HK-2 (cell line): ENCODE results near the gene ATE1.

Experiments used
- DNase-seq: peaks from one replicate; pipeline ENCODE4 v3.0.0-alpha.2; 2018; ENCODE audit not compliant: unreplicated experiment

Gene ATE1

DNA sequence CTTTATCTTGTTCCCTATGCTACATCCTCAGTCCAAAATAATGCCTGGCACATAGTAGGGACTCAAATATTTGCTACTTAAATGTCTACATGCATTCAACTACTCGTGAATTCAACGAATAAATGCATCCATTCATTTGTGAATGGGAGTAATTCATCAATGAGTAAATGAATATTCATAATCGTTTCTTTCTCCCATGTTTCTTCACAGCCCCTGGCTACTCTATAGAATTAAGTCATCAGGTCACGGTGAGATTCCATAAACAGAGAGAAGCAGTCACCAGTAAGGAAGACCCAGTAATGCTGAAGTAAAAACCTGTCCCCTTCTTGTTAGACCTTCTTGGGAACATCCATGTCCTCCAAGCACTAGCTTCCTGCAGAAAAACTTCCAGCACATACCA is 48.4 kb downstream of the ATE1 start:
- no peak for DNase-seq

DNA sequence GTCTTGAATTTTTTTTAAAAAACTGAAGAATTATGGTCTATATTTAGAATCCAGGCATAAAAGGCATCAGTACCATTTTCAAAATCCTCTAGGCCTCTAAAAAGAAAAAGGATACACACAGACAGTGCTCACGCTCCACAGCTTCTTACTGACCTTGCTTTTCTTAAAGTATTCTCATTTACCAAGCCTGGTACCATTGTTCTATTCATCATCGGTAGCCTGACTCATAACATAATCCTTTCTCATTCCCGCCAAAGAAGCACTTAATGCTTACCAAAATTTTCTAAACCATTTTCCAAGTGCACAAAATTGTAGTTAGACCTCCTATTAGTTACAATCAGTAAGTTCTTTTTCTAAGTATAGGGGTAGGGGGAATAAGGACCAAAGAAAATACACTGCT is 54.6 kb downstream of the ATE1 start:
- DNase-seq: no peak

DNA sequence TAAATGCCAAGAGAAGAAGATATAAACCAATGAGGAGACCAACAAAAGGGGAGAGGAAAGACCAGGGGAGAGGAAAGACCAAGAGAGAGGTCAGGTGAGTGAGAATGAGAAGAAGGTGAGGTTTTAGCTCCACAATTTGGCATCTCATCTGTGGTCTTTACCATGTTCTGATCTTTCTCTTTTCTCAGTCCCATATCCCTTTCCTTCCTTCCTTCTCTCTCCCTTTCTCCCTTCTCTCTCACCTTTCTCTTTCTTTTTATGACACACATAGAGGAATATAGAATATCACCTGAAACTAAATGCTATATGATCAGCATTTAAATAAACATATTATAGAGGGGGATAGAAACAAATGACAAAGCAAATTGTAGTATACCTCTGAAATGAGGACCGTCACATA is 57.4 kb downstream of the ATE1 start:
- no peak for DNase-seq

DNA sequence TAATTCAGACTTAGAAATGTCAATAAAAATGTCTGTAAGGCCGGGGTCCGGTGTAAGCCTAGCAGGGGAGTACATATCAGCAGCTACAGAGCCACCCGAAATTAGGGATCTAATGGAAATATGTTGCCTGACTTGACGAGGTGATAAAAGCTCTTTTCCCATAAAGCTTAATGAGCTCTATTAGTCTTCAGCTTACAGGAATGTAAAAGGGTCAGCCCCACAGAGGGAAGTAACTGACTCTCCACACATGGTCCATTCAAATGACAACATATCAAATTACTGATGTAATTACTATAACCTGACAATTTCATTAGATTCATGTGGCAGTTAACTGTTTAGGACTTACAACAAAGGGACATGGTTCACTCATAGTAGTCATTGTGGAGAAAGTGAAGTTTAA is 62.3 kb downstream of the ATE1 start:
- DNase-seq: no peak

DNA sequence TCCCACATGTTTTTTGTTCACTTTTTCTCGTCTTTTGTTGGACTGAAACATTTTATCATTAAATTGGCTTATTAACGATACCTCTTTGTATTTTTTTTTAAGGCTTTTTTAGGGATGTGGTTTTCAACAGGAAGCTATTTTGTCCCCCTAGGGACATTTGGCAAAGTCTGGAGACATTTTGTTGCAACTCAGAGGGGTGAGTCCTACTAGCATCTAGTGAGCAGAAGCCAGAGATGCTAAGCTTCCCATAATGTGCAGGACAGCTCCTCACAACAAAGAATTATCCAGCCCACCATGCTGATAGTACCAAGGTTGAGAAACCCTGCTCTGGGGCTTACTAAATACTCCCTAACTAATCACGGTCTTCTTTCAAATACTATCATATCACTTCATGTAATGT is 63.2 kb downstream of the ATE1 start:
- DNase-seq: no peak

DNA sequence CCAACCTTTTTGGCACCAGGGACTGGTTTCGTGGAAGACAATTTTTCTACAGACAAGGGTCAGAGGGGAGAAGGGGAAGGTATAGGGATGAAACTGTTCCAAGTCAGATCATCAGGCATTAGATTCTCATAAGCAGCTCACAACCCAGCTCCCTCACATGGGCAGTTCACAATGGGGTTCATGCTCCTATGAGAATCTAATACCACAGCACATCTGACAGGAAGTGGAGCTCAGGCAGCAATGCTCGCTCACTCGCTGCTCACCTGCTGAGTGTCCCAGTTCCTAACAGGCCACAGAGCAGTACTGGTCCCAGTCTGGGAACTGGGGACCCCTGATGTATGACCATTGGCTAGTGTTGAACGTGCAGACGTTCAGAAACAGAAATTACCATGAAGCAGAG is 63.7 kb downstream of the ATE1 start:
- no peak for DNase-seq

DNA sequence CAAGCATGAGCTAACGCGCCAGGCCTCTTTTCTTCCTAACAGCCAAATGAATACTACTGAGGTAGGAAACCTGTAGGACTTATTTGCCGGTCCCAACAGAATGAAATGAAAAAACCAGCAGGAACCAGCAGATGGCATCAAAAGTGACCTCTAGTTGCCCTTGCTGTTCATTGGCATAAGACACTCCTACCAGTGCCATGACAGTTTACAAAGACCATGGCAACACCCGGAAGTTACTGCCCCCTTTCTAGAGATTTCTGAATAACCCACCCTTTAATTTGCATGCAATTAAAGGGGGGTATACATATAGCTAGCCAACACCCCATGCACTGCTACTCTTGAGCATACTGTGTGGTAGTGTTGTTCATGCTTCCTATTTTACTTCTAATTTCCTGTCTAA is 65.2 kb downstream of the ATE1 start:
- no peak for DNase-seq

DNA sequence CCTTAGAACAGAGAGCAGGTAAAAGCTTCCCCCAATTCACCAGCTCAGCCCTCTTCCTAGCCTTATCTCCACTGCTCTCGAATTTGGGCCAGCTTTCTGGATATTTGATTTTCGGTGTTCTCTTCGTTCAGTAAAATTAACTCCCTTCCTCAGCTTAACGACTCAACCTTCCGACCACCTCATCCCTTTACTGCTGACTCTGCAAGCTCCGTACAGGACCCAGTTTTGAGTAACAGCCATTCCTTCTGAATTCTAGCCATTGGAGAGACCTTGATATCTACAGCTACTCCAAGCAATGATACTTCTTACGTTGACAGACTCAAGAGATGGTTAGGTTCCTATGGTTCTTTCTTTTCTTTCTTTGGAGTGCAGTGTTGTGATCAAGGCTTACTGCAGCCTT is 65.8 kb downstream of the ATE1 start:
- no peak for DNase-seq

DNA sequence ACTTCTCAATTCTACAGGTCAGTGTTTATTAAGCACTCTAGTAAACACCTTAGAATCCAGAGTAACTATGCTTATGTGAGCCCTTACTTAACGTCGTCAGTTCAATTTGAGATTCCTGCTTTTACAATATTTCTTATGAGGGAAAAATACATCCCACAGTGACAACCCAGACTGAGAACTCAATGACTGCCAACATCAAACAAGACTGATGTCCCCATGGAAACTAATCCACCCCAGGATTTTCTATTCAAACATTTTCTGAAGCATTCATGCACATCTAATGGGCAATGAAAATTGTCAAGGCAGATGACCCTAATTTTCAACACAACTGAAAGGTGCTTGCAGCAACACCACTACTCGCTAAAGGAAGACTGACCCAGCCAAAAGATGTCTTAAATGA is 67.0 kb downstream of the ATE1 start:
- DNase-seq: no peak

DNA sequence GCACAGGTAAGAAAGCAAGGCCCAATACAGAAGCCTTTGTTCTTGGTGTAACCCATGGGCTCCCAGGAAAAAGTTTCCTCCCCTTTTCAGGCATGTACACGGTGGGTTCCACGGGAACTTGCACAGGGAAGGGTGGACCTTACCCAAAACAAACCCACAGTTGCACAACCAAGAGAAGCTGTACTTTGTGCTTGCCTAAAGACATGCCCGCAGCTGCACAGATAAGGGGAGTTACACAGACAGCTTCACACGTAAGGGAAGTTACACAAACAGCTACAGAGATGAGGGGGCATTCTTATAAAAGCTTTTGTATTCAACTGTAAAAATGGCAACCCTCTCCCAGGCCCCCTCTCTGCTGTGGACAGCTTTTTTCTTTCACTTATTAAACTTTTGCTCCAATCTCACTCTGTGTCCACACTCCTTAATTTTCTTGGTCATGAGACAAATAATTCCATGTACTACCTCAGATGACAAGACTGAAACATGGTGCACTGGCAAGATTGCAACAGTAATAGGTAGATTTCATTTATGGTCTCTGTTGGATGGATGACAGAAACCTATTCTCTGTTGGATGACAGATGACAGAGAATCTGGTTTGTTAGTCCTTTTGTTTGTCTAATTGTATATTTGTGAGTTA is 72.9 kb downstream of the ATE1 start:
- no peak for DNase-seq

DNA sequence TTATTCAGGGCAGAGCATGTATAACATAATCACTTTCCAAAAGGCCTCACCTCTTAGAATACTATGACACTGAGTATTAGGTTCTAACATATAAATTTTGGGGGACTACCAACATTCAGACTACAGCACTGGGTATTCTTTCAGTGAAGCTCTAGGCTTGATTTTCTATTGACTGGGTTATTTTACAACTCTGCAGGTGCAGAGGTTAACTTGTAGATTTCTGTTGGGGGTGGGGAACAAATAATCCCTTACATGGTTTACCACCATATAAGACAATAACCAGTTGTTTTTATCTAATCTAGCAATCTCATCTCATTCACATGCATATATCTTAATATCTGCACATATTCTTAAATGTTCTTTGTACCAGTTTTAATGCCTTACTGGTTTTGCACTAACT is 73.9 kb downstream of the ATE1 start:
- no peak for DNase-seq

DNA sequence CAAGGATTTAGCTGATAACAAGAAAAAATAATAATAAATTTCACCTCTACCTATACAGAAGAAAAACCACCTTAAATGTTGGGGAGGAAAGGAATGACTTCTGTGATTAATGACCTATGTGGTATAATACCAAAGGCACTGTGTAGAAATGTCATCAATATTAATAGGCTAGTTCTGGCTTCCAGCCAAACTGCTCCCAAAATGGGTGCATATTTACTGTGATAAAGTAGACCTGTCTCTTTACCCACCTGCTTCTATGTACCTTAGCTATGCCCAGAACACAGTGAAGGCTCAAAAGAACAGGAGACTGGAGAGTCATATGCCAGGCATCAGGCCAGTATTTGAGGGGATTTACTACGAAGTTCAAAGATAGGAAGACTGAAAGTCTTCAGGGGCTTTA is 76.0 kb downstream of the ATE1 start:
- DNase-seq: no peak

DNA sequence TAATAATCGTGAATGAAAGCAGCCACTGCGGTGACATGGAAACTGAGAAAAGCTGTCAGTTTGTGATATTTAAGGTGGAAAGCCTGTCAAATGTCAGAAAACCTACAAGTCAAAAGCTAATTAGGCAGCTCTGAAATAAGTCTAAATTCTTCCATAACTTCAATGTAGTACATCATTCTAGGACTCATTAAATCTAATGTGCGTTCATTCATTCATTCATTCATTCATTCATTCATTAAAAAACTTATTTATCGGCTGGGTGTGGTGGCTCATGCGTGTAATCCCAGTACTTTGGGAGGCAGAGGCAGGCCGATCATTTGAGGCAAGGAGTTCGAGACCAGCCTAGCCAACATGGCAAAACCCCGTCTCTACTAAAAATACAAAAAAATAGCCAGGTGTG is 79.7 kb downstream of the ATE1 start:
- no peak for DNase-seq

DNA sequence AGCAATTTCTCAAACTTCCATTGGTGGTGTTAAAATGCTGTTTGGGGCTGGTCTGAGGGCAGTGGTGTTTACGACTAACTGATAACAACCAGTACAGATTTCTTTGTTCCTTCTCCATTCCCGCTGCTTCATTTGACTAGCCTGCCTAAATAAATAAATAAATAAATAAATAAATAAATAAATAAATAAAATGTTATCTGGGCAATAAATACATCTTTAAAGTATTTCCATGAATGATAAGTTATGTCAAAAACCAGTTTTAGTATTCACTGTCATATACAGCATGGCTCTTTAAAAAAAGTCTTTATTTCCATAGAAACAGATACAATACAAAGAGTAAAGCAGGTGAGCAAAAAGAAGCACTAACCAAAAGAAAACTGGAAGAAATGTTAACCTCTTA is 81.3 kb downstream of the ATE1 start:
- DNase-seq: no peak

DNA sequence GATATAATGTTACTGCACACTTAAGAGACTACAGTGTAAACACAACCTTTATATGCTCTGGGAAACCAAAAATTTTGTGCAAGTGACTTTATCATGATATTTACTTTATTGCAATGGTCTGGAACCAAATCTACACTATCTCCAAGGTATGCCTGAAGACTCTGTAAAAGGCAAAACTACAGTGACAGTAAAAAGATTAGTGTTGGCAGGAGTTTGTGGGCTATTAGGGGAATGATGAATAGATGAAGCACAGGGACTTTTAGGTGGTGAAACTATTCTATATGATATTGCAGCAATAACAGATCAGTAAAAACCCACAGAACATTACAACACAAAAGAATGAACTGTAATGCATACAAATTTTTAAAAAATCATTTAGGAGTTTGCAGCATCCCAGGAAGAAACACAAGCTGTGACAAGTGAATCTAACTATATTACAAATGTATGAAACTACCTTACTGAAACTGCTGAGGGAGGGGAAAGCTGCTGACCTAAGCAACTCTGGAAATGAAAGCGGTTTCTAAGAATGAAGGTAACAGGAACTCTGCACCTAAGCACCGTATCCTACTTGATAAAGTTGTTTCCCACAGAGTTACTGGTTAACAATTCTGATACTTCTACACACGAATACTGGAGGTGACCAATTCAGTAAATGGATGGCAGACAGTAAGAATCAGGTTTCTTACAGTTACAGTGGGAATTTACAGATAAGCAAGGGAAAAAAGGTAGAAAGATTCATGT is 82.6 kb downstream of the ATE1 start:
- no peak for DNase-seq

DNA sequence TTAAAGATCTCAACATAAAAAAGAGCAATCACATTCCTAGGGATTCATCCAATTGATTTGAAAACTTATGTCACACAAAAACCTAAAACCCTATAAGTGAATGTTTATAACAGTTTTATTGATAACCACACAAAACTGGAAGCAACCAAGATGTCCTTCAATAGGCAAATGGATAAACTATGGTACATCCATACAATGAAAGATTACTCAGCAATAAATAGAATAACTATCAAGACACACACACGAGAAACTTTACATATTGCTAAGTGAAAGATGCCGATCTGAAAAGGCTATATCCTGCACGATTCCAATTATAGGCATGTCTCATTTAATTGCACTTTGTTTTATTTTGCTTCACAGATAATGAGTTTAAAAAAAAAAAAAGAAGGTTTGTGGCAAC is 83.3 kb downstream of the ATE1 start:
- DNase-seq: no peak

DNA sequence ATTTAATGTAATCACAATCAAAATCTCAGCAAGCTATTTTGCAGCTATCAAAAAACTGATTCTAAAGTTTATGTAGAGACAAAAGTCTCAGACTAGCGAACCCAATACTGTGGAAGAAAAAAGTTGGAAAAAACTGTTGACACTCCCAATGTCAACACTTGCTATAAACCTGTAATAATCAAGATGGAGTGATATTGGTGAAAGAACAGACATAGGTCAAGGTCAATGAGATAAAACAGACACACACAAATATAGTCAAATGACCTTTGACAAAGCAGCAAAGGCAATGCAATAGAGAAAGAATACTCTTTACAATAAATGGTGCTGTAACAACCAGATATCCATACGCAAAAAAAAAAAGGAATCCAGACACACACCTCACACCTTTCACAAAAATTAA is 84.5 kb downstream of the ATE1 start:
- DNase-seq: no peak

DNA sequence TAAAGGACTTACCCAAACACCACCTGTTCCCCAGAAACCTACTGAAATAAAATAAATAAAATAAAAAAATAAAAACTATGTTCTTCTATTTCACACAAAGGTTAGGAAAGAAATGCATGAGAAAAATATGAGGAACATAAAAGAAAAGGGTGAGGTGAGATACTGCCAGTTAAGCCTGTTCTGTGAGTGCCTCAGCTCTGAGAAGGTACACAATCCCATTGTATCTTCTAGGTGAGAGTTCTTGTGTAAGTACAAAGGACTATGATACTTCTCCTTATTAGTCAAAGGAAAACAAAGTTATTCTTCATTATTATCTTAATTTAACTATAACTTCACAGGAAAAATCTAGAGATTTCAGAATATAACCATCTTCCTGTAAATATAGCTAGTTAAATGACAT is 86.0 kb downstream of the ATE1 start:
- no peak for DNase-seq

DNA sequence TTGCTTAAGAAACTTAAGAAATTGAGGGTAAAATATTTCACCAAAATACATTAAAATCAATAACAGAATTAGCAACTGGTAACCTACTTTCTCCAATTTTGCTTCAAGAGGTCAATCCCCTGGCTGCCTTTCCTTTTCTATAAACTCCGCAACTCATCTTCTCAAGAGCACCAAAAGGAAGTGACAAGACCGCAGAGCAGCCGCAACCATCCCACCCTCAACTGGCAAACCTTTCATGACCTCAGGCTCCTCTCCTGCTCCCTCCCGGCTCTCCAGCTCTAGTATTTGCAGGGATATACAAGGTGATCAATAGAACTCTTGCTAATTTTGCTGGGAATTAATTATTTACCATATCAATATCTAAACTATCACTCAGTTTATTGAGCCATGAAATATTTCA is 88.9 kb downstream of the ATE1 start:
- no peak for DNase-seq

DNA sequence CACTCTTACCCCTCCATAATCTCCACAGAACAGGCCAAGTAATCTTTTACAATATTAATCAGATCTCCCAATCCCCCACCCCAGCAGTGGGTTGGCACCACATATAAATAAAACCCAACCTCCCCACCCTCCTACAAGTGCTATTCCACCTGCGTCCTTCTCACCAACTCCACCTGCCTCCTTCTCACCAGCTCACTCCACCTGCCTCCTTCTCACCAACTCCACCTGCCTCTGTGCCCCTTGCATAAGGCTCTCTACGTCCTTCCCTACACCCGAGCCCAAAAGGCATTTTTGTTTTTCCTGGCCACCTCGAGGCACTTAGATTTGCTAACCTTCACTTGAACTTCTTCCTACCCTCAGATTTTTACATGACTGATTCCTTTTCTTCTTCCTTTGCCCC is 89.7 kb downstream of the ATE1 start:
- no peak for DNase-seq

DNA sequence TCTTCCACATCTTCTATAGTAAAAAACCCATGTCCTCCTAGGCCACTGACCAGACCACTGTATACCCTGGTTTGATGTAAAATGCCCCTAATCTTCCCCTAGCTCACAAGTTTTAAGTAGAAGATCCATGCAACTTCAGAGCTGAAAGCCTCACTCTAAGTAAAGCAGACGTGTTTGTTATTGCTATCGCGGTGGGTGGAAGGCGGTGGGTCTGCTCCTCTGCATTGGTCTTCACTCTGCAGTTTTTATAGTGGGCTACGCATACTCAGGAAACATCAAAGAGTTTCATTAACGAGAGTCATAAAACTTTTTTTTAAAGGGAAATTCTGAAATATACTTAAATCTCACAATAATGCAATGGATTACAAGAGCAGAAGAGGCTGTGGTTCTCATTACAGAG is 91.7 kb downstream of the ATE1 start:
- DNase-seq: no peak

DNA sequence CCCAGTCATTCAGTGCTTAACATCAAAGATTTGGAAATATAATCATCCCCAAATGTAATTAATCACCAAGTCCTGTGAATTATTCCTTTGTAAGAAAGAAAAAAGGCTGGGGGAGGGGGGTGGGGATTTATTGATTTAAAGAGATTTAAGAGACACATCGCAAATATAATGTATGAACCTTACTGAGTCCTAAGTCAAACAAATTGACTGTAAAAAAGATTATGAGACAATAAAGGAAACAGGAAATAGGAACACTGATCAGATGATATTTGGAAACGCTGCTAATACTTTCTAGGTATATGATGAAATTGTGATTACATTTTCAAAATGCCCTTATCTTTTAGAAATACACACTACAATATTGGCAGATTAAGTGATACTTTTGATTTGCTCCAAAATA is 92.5 kb downstream of the ATE1 start:
- DNase-seq: no peak

DNA sequence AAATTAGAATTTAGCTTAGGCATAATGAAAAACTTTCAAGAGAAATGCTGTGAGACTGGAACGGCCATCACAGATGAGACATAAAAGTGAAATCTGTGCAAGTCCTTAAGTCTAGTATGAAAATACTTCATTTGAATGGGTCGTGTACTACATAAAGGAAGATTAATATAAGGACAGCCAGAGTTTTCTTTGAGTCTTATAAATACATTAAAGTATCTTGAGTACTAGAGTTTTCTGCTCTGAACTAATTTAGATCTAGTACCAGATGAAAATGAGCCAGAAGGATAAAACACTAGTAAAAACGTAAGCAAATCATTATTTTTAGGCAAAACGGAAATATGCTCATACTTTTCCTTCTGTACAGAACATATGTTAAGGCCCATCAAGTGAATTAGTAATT is 93.1 kb downstream of the ATE1 start:
- DNase-seq: no peak

DNA sequence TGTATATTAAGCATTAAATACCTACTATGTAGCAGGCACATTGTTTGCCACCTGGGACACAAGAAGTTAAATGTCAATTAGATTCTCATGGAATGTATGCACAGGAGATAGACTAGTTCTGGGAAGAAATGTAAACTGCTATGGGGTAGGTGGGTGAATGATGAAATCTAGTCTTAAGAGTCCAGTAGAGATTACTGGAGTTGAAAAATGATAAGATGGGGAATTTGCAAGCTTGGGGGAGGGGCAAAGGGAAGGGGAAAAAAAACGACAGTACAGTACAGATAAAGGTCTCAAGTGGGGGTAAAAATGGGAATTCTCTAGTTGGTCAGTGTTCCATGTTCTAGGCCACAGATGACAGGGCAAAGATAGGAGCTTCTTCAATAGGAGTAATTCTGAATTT is 94.4 kb downstream of the ATE1 start:
- DNase-seq: no peak
